Activated naive CD4-positive, alpha-beta T cell treated with anti-CD3 and anti-CD28 coated beads, Interleukin-2, amount 50 U/mL, for 72 hours (primary cell): ENCODE results near the gene GNB1L. TPM values are rescaled to one million over a fixed set of nuclear protein-coding genes. Genes with fewer than 3 reads are reported as not detected.

Experiments used
- ATAC-seq, 2 donors: fragments of 150-1000 bp; cut with Tn5 transposase; 2 replicates each; pipeline ENCODE4 v1.10.0; 2021; ENCODE audit warnings: mild to moderate bottlenecking in 2 of 2, moderate library complexity in 2 of 2
- DNase-seq, 2 donors: peaks; one replicate each; pipeline ENCODE4 v3.0.0; 2021 to 2022; ENCODE audit warnings: low spot score in 2 of 2
- H3K27ac Mint-ChIP-seq, 2 donors: one replicate each; pipeline ENCODE4 v1.8.0; 2022; ENCODE audit warnings: mild to moderate bottlenecking in 2 of 2, mixed read lengths in 2 of 2
- H3K36me3 Mint-ChIP-seq, 2 donors: one replicate each; pipeline ENCODE4 v1.8.0; 2022; ENCODE audit warnings: mixed read lengths in 2 of 2
- H3K9me3 Mint-ChIP-seq, 2 donors: one replicate each; pipeline ENCODE4 v1.8.0; 2022; ENCODE audit warnings: mixed read lengths in 2 of 2
- total RNA-seq, 2 donors: library from RNA; stranded (reverse); gene quantifications; one replicate each; pipeline ENCODE4 v1.2.3, GENCODE V29; 2022

Gene GNB1L
- total RNA-seq, 2 donors from 2014 or later, result 9.6 to 13.4 TPM

DNA sequence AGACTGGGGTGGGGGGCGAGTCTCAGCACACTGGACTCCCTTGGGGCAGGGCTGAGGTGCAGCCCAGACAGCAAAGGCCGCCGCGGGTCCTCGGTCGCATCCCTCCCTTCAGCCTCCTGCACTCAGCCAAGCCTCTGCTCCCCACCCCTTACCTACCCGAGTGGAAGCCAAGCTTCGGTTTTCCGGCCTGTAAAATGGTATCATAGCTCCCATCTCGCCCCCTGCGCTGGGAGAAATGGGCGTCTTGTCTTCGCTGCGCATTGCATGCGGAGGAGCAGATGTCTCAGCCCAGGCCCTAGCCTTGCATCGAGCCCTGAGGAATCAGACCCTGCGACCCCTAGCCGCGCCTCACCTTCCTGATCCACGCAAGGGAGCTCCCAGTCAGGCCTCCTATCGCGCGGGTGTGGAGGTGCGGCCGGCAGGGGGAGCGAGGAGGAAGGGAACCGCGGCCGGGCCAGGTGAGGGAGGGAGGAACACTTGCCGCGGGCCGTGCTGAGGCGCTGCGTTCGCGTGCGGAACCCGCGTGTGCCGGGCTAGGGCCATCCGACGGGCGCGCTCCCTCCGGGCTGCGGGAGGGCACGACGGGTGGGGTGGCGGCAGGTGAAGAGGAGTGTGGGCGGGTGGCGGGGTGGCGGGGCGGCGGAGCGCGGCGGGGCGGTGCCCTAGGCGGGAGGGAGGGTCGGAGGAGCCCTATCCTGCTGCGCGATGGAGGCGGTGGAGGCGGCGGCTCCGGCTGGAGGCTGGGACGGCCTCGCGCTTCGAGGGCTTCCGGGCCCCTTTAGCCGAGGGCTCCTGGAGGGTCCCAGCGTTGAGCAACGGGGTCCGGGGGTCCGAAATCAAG is 98.2 kb downstream of the GNB1L start:
- Mint-ChIP-seq H3K27ac (no peak overlapping the region), H3K9me3 (no peaks in the 10 kb centered on the region), H3K36me3 (peaks cover 10 to 11% of the 10 kb centered on the region in 2 donors)
- peak; percentile 76 to 77 for ATAC-seq
- DNase-seq, result peak; percentile 65 to 73

DNA sequence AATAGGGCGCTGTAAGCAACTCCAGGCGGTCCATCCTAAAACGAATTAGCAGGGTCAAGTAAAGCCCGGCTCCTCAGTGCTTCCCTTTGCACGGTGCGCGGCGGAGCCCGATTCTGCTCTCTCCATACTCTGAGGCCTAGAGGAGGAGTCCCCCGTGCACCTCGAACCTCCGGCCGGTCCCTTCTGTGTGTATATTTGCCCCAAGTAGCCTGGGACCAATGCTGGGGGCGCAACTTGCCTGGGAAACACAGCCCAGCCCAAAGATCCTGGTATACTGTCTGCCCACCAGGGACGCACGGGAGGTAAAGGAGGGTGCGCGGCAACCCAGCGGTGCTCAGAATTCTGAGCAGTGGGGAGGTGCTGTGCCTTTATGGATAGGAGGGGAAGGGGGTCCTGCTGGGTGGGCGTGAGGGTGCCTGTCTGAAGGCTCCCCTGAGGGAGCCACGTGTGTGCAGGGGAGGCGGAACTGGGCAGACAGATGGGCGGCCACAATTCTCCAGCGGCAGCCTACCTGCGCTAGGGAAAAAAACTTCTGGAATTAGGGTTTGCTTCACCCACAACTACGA is 98.9 kb downstream of the GNB1L start:
- Mint-ChIP-seq H3K36me3 (peaks cover 10 to 11% of the 10 kb centered on the region in 2 donors), H3K27ac (no peak overlapping the region), H3K9me3 (no peaks in the 10 kb centered on the region)
- DNase-seq, result no peak
- no peak for ATAC-seq

DNA sequence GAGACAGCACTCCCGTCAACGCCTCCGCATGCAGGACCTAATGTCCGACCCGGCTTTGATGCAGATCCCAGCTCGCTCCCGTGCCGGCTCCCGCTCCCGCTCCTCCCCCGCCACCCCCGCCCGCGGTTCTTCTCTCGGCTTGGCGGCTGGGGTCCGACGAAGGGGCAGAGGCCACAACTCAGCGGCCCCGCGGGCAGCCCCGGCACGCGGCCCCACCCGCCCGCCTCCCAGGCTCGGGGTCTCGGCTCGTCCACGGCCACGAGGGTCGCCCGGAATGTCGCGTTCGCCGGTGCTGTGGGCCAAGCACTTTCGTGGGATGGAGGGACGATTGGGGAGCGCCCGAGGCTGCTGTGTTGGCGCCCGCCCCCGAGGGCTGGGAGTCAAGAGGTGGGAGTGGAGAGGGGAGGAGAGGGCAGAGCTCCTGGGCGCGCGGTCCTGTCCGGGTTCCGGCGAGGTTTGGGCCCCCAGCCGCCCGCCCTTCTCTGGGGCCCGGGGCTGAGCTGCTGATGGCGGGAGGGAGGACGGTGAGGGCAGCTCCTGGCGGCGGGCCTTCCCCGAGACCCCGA is 99.4 kb downstream of the GNB1L start:
- H3K27ac Mint-ChIP-seq, result no peak overlapping the region
- H3K36me3 Mint-ChIP-seq, result peaks cover 8% of the 10 kb centered on the region in 2 donors
- H3K9me3 Mint-ChIP-seq, result no peaks in the 10 kb centered on the region
- ATAC-seq (no peak), DNase-seq (no peak)

DNA sequence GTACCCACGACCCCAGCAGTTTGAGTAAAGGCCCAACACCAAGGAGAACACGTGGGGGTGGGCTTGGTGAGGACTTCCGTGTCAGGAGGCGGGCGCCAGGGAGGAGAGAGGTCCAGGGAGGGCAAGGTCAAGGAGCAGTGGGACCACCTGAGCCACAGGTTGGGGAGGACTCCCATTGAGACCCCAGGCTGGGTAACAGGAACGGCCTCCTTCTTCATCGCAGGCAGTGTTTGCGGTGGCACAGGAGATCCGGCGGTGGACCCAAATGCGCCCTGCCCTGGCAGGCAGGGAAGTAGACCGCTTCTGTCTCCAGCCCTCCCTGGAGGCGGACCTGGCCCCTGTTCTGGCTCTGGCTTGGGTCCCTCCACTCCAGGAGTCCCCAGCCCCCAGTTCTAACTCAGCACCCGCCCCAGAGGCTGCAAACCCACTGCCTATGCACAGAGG is 100.0 kb downstream of the GNB1L start:
- Mint-ChIP-seq H3K36me3 (peaks cover 3% of the 10 kb centered on the region in 2 donors), H3K27ac (no peak overlapping the region)

DNA sequence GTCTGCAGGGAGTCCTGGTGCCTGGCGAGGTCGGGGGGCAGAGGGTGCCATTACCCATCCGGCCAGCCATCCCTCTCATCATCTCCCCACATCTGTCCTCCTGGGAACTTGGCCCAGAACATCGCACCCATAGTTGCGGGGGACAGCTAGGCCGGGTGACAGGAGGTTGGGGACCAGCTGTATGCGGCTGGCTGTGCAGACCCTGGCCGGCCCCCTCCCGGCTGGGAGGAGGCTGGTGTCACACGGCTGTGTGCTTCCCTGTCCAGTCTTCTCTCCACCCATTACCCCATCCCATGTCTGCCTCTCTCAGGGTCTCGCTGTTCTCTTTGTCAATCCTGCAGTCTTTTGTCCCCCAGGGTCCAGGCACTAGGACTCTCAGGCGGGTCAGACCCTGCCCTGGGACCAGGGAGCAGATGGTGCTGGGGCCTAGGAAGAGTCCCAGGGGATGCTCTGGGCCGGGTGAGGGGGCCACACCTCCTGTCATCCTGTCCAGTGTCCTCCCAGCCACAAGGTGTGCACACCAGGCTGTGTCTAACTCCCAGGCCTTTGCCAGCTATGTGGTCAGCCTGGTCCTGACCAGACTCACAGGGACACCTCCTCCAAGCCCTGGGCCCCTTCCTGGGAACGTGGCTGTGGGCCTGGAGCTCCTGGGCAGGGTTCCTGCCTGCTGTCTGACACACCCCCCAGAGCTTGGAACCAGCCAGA is 100.5 kb downstream of the GNB1L start:
- Mint-ChIP-seq H3K9me3 (no peaks in the 10 kb centered on the region), H3K36me3 (no peaks in the 10 kb centered on the region), H3K27ac (no peak overlapping the region)
- DNase-seq (no peak), ATAC-seq (no peak)

More for the DNA sequence above, 100.0 kb downstream of the GNB1L start:
- no peak for ATAC-seq
- no peak for DNase-seq
- H3K9me3 Mint-ChIP-seq, result no peaks in the 10 kb centered on the region

DNA sequence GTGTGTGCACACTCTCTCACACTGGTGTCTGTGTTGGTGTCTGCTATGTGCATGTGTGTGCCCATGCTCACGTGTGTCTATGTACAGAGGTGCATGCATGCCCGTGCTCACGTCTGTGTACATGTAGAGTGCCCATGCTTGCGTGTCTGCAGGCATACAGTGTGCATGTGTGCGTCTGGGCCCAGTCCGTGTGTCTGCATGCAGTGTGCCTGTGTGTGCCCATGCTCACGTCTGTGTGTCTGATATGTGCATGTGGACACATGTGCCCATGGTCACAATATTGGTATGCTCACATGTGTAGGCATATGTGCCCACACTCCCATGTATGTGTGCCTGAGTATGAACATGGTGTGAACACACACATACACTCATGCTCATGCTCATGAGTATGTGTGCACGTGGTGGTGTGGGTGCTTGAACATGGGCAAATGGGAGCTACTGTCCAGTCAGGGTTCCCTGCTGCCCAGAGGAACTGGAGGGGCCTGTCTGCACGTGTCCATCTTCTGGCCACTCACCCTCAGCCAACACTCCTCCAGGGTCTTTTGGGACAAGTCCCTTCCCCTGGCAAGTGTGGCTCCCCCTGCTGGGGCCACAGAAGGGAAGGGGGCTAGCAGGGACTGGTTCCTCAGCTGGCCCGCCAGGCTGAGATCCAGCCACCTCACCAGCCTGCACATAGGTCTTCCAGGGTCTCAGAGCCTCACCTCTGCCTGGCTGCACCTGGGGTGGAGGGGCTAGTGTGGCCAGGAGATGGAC is 101.4 kb downstream of the GNB1L start:
- ATAC-seq (no peak), DNase-seq (no peak)
- H3K9me3 Mint-ChIP-seq, result no peaks in the 10 kb centered on the region
- H3K36me3 Mint-ChIP-seq, result no peaks in the 10 kb centered on the region
- no peak overlapping the region for H3K27ac Mint-ChIP-seq

DNA sequence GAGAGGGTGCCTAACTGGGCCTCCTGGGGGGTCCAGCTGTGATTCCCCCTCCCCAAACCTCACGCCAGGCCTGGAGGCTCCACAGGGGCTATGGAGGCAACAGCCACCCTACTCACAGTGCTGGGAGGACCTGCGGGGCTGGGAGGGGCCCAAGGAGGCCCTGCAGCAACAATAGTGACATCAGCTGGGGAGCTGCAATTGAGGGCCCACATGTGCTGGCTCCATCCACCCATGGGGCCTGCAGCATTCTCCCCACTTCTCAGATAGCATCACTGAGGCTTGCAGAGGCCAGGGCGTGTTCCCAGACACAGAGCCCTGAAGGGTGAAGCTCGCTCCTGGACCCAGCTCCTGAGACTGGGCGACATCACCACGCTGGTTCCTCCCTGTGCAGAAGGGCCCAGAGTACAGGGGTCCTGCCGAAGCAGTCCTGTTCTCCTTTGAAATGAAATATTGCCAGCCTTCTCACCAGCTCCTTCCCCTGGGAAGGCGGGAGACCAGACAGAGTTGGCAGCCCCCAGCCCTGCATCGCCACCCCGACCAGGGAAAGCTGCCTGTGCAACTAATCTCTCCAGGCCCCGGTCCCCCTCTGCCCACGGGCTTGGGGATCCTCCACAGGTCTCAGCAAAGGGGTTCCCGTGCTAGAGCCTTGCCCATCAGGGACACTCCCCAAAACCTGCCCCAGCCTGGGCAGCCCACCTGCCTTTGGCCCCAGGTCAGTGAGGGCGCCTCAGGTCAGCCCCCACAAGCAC is 103.0 kb downstream of the GNB1L start:
- Mint-ChIP-seq H3K36me3 (no peaks in the 10 kb centered on the region), H3K9me3 (no peaks in the 10 kb centered on the region), H3K27ac (no peak overlapping the region)
- no peak for DNase-seq
- no peak for ATAC-seq

DNA sequence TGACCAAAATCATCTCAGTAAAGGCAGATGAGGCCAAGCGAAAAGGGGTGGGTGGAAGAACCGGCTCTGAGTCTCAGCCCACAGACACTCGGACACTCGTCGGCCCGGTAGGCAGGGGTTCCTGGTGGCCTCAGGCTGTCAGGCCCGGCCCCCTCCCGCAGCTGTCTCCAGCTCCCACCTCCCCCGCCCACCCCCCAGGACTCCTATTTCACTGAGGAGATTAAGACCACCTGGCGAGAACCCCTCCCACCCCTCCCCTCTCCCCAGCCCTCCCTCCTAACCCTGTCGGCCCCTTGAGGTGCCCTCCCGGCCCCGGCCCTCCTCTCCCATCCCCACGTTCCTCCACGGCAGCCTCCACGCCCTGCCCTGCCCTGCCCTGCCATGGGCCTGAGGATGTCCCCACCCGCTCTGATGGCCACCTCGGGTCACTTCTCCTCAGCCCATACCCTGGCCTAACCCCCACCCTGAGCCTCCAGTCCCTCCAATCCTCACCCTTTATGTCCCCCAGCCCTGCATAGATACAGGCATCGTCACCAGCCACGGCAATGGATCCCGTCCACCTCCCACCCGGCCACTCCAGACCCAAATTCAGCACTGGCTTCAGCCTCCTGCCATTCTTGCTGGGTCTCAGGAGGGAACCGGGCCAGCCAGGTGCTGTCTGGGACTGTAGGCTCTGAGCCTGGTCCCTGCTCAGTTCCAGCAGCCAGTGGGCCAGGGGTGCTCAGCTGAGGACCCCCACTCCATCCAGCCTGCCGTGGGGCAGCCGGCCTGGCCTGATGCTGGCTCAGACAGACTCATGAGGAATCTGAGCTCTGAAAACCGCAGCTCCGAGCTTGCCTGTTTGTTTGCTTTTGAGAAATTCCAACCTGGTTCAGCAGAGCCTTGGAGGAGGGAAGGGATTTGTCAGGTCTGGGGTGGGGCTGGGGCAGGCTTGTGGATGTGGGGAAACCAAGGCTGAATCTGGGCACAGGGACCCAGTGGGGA is 103.9 kb downstream of the GNB1L start:
- no peaks in the 10 kb centered on the region for H3K9me3 Mint-ChIP-seq

DNA sequence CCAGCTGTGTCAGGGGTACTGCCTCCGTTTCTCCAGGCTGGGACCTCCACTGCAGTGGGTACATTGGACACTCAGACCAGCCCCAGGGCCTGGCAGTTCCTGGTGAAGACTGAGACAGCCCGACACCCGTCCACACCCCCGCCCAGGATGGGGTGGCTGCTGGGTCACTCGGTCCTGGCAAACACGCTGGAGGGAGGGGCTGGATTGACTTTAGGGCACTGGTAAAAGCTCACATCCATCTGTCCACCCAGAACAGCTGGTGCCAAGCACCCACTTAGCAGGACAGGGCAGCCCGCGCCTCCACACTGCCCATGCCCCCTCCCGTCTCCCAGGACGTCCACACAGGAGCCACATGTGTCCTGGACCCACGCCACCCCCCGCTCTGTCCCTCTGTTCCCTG is 104.8 kb downstream of the GNB1L start:
- DNase-seq (no peak), ATAC-seq (no peak)
- no peaks in the 10 kb centered on the region for H3K36me3 Mint-ChIP-seq
- no peaks in the 10 kb centered on the region for H3K9me3 Mint-ChIP-seq
- no peak overlapping the region for H3K27ac Mint-ChIP-seq

More for the DNA sequence above, 103.9 kb downstream of the GNB1L start:
- no peak overlapping the region for H3K27ac Mint-ChIP-seq
- no peaks in the 10 kb centered on the region for H3K36me3 Mint-ChIP-seq
- ATAC-seq (no peak), DNase-seq (no peak)

DNA sequence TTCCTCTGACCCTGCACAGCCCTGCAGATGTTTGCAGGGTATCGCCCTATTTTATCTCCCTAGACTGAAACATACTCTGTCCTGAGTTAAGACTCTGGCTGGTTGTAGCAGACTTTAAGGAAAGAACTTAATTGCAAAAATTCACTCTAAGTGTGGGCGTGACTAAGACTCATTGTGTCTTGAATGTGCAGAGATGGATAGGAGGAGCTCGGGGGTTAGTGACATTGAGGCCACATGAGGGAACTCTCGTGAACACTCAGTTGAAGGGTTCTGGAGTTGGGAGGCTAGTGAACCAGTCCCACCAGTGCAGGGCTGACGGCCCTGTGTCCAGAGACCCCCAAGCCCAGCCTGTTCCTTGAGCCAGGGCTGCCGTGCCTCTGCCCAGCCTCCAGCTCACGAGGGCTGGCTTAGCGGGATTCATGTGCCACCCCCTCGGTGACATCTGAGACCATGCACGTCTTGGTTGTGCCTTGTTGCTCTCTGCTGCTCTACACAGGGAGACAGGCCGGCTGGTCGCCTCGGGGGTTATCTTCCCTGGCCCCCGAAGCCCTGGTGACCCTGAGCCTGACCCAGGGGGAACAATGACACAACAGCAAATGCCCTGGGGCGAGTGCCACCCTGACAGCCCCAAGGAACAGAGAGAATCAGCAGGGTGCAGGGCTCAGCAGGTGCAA is 105.5 kb downstream of the GNB1L start:
- no peak for ATAC-seq
- Mint-ChIP-seq H3K36me3 (no peaks in the 10 kb centered on the region), H3K9me3 (no peaks in the 10 kb centered on the region), H3K27ac (no peak overlapping the region)
- no peak for DNase-seq

DNA sequence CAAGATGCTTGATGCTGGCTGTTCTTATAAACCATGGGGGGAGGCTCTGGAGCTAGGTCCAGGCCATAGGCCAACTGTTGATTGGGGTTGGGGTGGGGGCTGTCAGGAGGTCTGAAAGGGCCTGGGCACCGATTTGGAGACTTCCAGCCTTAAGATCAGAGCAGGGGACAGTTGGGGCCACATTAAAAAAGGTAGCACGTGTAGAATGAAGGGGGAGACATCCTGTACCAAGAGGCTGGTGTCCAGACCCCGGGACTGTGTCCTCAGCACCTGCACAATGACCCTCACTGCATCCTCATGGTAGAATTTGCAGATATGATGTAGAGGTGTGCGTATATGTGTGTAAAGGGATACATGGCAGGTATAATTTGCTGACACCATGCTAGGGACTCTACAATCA is 106.5 kb downstream of the GNB1L start:
- DNase-seq (no peak), ATAC-seq (no peak)
- H3K36me3 Mint-ChIP-seq, result no peaks in the 10 kb centered on the region
- H3K9me3 Mint-ChIP-seq, result no peaks in the 10 kb centered on the region
- H3K27ac Mint-ChIP-seq, result no peak overlapping the region

DNA sequence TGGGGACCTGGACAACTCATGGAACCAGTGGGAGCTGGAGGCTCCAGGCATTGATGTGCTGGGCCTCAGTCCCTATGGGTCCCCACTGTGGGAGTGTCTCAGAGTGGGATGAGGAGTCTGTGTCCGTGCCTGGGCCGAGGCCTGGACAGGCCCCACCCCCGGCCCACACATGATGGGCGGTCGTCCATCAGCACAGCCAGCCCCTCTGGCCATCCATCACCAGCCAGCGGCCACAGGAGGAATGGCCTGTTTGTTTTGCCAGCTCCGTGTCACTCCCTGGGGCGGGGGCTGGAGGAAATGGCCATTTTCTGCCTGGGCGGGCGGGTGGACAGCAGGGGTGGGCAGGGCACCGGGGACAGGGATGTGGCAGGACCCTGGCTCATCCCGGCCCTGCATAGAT is 107.1 kb downstream of the GNB1L start:
- Mint-ChIP-seq H3K36me3 (no peaks in the 10 kb centered on the region), H3K27ac (no peak overlapping the region), H3K9me3 (no peaks in the 10 kb centered on the region)
- DNase-seq, result no peak
- ATAC-seq, result no peak

DNA sequence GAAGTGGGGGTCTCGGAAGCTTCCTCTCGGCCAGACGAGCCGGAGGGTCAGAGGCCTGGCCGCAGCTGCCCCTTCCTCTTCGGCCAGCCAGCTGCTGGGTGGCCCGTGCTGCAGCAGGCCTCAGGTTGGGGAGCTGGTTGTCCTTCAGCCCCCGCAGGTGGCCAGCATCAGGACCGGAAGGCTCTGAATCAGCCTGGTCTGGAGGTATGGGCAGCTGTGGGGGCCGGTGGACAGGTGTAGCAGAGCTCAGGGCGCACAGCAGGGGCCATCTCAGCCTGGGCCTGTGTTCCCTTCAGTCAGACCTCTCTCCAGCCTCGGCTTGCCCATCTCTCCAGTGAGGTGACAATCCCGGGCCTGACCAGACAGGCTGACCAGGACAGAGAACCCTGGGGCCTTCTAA is 107.9 kb downstream of the GNB1L start:
- no peak overlapping the region for H3K27ac Mint-ChIP-seq
- no peaks in the 10 kb centered on the region for H3K9me3 Mint-ChIP-seq
- H3K36me3 Mint-ChIP-seq, result no peaks in the 10 kb centered on the region
- ATAC-seq (no peak), DNase-seq (no peak)
